ENCODE results near the gene DDX21.

Gene DDX21

DNA sequence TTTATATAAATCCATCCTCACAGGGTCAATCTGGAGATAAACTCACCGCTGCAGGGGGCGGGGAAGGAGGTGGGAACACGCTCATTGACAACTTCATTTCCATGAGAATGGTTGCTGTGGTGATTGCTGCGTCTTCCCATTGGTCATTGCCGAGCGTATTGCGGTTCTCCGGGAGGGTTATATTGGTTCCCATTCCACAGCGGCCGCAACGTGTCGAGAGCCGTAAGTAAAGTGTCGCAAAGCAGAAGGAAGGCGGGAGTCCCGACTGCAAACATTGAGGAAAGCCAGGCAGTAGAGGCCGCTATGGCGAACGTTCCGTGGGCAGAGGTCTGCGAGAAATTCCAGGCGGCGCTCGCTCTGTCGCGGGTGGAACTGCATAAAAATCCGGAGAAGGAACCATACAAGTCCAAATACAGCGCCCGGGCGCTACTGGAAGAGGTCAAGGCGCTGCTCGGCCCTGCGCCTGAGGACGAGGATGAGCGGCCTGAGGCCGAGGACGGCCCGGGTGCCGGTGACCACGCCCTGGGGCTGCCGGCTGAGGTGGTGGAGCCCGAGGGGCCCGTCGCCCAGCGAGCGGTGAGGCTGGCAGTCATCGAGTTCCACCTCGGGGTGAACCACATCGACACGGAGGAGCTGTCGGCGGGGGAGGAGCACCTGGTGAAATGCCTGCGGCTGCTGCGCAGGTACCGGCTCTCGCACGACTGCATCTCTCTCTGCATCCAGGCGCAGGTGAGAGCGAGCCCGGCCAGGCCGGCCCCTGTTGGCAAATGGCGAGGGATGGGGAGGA lies 32.8 kb downstream of the DDX21 start, which contains the start of gene KIFBP:
Gene KIFBP, plus strand, starts transcription at position 274 of the 787 bp plus-strand sequence. Its CDS starts 30 bp downstream, at position 304.
- DNase-seq = peak; percentile 88

DNA sequence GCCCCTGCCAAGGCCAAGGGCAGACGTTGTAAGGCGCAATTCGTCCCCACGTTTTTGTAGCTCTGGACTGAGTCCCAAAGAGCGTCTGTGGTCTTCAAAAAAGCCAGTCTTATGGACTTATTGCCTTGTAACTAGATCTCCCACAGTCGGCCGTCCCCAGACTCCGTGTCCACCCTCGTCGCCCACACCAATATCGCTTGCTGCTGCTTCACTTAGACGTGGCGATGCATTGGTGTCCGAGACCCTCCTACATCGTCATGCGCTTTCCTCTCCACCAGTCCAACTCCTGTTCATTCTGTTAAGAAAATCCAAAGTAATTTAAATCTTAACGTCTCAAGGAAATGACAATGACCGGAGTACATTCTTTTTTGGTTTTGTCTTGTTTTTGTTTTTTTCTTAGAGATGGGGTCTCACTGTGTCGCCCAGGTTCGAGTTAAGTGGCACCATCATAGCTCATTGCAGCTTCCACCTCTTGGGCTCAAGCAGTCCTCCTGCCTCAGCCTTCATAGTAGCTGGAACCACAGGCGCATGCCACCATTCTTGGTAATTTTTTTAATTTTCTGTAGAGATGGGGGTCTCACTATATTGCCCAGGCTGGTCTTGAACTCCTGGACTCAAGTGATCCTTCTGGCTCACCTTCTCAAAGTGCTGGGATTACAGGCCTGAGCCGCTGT lies 33.5 kb downstream of the DDX21 start:
- DNase-seq = no peak

- no peak for DNase-seq
These were observed 36.9 kb downstream of the DDX21 start for GRCh38 chr10:68992636-68993440.

GRCh38 chr10:68997211-68997610 lies 41.2 kb downstream of the DDX21 start:
- no peak for DNase-seq

GRCh38 chr10:69004821-69005220 lies 48.9 kb downstream of the DDX21 start:
- DNase-seq = no peak

GRCh38 chr10:69005704-69006485 lies 49.9 kb downstream of the DDX21 start:
- no peak for DNase-seq

GRCh38 chr10:69007260-69007659 lies 51.3 kb downstream of the DDX21 start:
- no peak for DNase-seq

DNA sequence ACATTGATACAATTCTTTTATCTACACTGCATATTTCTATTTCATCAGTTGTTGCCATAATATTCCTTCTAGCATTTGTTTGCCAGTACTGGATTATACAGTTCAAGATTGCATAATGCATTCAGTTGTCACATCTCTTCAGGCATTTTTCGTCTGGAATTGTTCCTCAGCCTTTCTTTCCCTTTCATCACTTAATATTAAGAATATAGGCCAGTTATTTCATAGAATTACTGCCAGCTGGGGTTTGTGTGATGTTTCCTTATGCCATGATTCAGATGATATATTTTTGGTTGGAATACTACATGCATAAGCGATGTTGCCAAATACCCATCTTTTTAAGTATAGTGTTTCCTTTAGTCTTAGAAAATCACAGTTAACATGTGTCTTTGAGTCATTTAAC lies 53.4 kb downstream of the DDX21 start:
- DNase-seq = no peak

GRCh38 chr10:69010151-69010640 lies 54.2 kb downstream of the DDX21 start:
- no peak for DNase-seq

- DNase-seq = peak; percentile 32
These were observed 56.8 kb downstream of the DDX21 start for GRCh38 chr10:69012778-69013177.

DNA sequence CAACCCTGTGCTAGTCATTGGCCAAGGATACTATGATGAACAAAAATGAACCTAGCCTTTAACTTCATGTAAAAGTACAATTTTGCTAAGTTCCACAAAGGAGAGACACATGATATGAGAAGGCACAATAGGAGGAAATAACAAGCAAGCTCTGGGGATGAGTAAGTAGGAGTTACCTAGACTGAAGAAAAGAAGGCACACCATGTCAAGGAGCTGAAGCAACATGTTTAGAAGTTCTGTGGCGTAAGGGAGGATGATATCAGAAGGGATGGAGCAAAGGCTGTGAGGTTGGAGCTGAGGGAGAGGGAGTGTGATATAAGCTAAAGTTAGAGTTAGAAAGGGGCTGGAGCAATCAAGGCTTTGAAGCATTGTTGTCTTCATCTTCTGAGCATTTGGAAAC lies 58.2 kb downstream of the DDX21 start:
- DNase-seq = no peak

- no peak for DNase-seq
These were observed 62.6 kb downstream of the DDX21 start for GRCh38 chr10:69018613-69019012.

DNA sequence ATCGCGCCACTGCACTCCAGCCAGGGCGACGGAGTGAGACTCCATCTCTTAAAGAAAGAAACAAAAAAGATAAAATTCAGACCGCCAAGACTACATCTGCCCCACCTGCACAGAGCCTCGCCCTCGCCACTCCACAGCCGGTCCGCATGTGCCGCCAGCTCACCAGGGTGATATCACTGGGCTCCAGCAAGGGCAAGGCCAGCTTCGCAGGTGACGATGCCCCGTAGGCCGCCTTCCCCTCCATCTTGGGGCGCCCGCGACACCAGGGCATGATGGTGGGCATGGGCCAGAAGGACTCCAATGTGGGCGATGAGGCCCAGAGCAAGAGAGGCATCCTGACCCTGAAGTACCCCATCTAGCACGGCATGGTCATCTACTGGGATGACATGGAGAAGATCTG lies 66.6 kb downstream of the DDX21 start:
- no peak for DNase-seq

GRCh38 chr10:69025370-69025896 lies 69.5 kb downstream of the DDX21 start:
- DNase-seq = no peak

GRCh38 chr10:69033256-69033655 lies 77.3 kb downstream of the DDX21 start:
- DNase-seq = no peak

All from stimulated activated CD8-positive, alpha-beta memory T cell treated with anti-CD3 and anti-CD28 coated beads, Interleukin-4, amount 100 ng/mL, for 48 hours (primary cell).